ENCODE measurements around the gene ANKRD35. TPM values are rescaled to one million over a fixed set of nuclear protein-coding genes. Genes with fewer than 3 reads are reported as not detected.

The ANKRD35 gene
- total and polyA plus RNA-seq, 9 of the 15 experiments (the other 6 are each of a cell fraction or from before 2014, with no cell fraction given), result 0.07 to 0.14 (median 0.07) TPM; not detected in 5

- TF ChIP-seq PCBP1 (IDR thresholded peaks at IDR 0.05; ENCODE audit: low read depth, low read length, poor library complexity, severe bottlenecking), result peak; percentile 45
- no peak for TF ChIP-seq U2AF2 (optimal IDR thresholded peaks at IDR 0.05; ENCODE audit: low read depth, low read length)
- peak; percentile 74; the same call in 1 of the 2 replicates for TF ChIP-seq HMGXB4 (CRISPR knock-in tag; IDR thresholded peaks at IDR 0.05)
- TF ChIP-seq SOX6 (IDR thresholded peaks at IDR 0.05), result 0 out of 2 replicates have a peak, but pooled peaks have one; percentile 18
- TF ChIP-seq NFIX (CRISPR knock-in tag; IDR thresholded peaks at IDR 0.05; ENCODE audit: low read depth), result no peak
- TF ChIP-seq ZFX (CRISPR knock-in tag; IDR thresholded peaks at IDR 0.05), result peak; percentile 94
- TF ChIP-seq ZBTB1 (CRISPR knock-in tag; IDR thresholded peaks at IDR 0.05; ENCODE audit: borderline replicate concordance, low read depth), result peak; percentile 50; the same call in 1 of the 2 replicates
- peak; percentile 70 for TF ChIP-seq DEAF1 (CRISPR knock-in tag; IDR thresholded peaks at IDR 0.05)
- TF ChIP-seq ZNF449 (CRISPR knock-in tag; IDR thresholded peaks at IDR 0.05), result no peak
- TF ChIP-seq TCF3 (CRISPR knock-in tag; IDR thresholded peaks at IDR 0.05), result 0 out of 2 replicates have a peak, but pooled peaks have one; percentile 6
- no peak for TF ChIP-seq ZC3H4 (CRISPR knock-in tag; IDR thresholded peaks at IDR 0.05; ENCODE audit: borderline replicate concordance)
- 0 out of 2 replicates have a peak, but pooled peaks have one; percentile 34 for TF ChIP-seq RNF2 (IDR thresholded peaks at IDR 0.05)
- TF ChIP-seq TBL1XR1 (IDR thresholded peaks at IDR 0.05; ENCODE audit: low read length in 2 of 2), result no peak
- TF ChIP-seq SMAD1 (IDR thresholded peaks at IDR 0.05; ENCODE audit: low read depth, low read length, partially characterized antibody), result peak; percentile 39
- TF ChIP-seq ZNF583 (CRISPR knock-in tag; IDR thresholded peaks at IDR 0.05), result peak; percentile 64; the same call in 1 of the 2 replicates
- peak; percentile 28 for TF ChIP-seq KAT2B (IDR thresholded peaks at IDR 0.05; ENCODE audit: low read depth, low read length)
- 0 out of 4 replicates have a peak, but pooled peaks of 1 of the 2 experiments have one; percentile 10 for TF ChIP-seq SRF (CRISPR knock-in tag; IDR thresholded peaks at IDR 0.05)
- no peak for TF ChIP-seq ELF4 (CRISPR knock-in tag; IDR thresholded peaks at IDR 0.05)
- TF ChIP-seq THRAP3 (IDR thresholded peaks at IDR 0.05; ENCODE audit: borderline replicate concordance), result no peak
- TF ChIP-seq TRIM28 (IDR thresholded peaks at IDR 0.05), result no peak
- TF ChIP-seq KHSRP (IDR thresholded peaks at IDR 0.05), result no peak
- TF ChIP-seq TCF7L2 (IDR thresholded peaks at IDR 0.05; ENCODE audit: low read depth, low read length), result no peak
- no peak for TF ChIP-seq IRF1 (CRISPR knock-in tag; IDR thresholded peaks at IDR 0.05; ENCODE audit: borderline replicate concordance)
These were observed 40.0 kb downstream of the ANKRD35 start, which contains the start of gene NUDT17 (continued) for GRCh38 chr1:145845514-145846161.
